COLO829 (cell line): ENCODE results near the gene FGF2.
"Not testable (repeated sequence)": the region's sequence is repeated elsewhere in the genome, so short reads cannot be mapped to it uniquely, and the experiment has no call there.

Experiments used
- DNase-seq: peaks from one replicate; pipeline ENCODE4 v3.0.0; 2012; ENCODE audit warnings: low spot score

Gene FGF2

DNA sequence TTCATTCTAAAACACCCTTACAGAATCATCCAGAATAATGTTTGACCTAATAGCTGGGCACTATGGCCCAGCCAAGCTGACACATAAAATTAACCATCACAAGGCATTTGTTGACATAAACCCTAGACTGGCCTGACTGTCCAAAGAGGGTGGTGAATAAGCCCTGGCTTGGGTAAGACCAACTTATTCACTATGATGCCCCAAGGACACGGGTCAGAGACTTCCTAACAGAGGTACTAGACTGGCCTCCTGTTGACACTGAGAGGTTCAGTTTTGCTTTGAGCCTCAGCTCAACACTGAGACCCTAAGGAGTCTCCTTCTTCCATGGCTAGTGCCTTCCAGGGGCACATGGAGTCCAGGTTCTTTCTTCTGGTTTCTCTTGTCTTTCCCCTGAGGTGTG, 21.3 kb downstream of the FGF2 start:
- DNase-seq: no peak

DNA sequence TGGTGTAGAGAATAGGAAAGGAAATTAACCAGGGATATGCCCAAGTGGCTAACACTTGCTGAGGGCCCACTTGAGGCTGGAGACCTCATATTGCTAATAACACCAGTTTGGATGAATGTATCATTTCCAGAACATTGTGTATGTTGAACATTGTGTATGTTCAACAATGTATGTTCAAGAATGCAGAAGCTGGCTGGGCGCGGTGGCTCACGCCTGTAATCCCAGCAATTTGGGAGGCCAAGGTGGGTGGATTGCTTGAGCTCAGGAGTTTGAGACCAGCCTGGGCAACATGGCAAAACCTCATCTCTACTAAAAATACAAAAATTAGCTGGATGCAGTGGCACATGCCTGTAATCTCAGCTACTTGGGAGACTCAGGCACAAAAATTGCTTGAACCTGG, 23.2 kb downstream of the FGF2 start:
- DNase-seq: not testable (repeated sequence)

DNA sequence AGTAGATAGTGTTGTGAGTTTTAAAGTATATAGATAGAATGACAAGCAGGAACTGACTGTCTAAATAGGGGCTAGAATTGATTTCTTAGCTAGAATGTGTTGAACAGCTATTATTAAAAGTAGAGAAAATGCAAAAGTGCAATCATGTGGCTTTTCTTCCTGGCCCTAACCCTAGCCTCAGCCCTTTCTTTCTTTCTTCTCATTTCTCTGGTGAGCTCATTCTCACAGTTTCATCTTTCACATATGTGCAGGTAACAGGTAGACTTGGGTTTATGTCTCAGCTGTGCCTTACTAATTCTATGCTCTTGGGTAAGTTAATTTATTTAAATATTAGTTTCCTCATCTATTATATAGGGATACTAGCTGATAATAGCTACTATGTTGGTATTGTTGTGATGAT, 24.9 kb downstream of the FGF2 start:
- DNase-seq: no peak

DNA sequence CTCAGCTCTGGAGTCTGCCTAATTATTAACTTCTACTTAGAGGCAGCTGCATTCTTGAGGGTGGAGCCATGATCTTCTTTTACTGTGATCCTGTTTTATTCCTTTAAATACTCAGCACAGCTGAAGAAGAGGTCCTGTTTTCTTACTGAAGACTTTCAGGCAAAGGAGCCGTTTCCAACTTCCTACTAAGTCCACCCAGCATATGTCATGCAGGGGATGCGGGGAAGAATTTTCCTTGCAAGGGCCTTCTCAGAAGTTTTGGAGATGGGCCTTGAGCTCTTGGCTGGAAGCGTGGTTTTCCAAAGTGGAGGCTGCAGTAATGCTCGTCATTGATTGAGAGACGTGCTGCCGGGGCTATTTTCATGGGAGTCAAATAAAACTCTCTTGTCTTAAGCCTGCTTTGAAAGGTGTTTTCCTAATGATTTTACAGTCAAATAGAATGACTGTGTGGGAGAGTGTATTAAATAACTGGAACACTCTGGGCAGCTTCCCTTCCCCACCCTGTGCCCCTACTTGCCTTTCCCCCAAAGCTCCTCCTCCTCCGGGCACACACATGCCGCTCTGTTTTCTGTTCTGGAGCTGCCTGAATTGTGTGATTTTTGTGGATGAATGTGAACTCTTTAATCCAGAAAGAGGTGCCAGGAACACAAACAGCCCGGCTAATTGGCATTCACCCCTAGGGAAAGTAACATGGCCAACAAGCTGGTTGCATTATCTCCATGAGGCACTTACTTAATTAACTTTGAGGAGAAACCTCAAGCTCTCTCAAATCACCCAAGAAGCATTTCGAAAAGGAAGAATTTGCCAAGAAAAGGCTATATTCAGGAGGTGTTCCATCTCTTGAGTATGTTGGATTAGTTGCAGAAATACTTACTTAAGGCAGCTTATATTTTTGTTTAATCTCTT, 28.1 kb downstream of the FGF2 start:
- no peak for DNase-seq

DNA sequence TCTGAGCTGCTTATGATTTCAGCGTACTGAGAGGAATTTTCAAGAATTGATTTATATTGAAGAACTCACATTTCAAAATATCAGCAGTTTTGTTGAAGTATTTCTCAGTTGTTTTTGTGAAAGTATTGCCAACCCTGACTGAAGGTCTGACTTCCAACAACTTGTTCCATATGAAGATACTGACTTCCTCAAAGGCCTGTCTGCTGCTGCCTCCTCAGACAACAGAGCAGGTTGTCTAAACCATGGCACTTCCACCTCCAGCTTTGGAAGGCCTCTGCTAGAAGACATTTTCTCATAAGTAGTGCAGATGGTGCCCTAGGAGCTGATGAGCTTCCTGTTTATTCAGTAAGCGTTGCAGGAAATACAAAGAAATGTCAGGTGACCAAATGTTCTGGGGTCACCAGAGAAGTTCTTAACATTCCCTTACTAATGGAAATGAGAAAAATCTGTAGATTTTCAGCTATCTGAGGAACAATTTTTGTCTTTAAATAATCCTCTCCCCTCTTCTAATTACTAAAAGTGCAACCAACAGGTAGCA, 28.8 kb downstream of the FGF2 start:
- no peak for DNase-seq

DNA sequence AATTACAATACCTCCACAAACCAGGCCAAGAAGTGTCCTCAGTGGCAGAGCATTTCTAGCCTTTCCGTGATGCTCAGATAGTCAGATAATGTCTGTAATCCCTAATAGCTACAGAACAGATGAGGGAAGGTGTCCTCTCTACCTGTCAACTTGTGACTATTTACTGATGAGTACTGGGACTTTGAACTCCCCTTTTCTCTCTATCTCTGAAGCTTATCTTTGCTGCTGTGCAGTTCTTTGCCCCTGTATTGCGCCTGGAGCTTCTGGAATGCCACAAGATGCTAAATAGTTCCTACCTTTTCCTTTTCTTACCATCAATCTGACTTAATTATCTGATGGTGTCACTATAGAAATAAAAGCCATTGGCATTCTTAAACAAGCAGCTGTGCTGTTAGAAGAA, 30.5 kb downstream of the FGF2 start:
- DNase-seq: no peak

DNA sequence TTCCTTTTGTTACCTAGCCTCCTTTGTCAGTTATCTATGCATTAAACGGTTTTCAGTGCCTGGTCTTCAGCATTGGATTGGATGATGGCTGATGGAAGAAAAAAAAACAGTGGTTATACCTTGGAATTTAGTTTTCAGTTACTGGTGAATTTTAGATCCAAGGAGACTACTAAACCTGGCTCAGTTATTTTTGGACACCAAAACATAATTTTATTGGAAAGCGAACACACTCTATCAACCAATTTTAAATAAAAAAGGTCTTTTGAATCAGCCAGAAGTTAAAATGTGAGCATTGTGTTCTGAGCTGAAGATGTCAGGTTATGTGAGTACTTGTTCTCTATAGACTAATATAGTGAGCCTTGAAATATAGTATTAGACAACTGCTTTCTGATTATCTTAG, 32.1 kb downstream of the FGF2 start:
- no peak for DNase-seq

DNA sequence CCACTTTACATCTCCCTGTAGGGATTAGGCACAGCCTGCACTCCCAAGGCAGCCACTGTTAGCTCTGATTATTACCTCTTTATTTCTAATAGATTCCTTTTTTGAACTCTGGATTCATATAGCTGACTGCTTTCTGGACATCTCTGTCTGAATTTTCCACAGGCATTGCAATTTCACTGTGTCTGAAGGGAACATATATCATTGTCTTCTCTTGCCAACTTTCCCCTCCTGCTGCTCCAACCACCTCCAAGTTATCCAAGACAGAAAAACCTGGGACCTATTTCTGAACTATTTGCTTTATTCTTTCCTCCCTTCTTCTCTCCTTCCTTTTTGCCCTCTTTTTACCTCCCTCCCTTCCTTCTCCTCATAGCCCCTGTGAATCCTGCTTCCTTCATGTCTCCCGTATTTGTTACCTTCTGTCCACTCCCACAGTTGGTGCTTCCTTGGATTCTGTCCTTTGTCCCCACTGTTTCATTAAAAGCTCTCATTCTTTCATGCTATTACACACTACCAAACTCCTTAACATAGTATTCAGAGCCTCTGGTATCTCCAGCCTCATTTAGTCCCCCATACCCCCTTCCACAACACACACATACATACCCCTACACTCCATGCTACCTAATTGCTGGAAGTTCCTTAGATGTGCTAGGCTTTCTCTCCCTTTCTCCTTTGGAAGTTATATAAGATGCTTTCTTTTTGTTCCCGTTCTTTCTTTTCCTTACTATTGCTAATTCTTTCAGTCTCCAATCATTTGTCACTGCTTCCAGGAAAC, 34.7 kb downstream of the FGF2 start:
- no peak for DNase-seq

DNA sequence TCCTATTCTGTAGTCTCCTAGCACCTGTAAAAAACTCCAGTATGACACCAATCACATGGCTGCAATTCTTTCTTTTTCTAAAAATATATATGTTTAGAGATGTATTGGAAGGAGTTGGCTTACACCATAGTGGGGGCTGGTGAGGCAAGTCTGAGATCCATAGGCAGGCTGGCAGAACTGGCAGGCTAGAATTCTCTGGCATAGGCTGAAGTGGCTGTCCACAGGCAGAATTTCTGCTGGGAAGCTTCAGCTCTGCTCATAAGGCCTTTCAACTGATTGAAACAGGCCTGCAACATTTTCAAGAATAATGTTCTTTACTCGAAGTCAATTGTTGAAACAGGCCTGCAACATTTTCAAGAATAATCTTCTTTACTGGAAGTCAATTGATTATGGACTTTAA, 37.0 kb downstream of the FGF2 start:
- no peak for DNase-seq

DNA sequence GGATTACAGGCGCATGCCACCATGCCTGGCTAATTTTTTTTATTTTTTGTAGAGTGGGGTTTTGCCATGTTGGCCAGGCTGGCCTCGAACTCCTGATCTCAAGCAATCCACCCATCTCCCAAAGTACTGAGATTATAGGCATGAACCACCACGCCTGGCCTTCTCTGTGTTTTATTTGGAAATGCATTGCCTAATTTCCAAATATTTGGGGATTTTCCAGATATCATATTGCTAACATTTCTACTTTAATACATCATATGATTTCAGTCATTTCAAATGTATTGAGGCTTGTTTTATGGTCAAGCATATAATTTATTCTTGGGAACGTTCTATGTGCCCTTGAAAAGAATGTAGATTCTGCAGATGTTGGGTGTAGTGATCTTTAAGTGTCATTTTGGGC, 38.8 kb downstream of the FGF2 start:
- no peak for DNase-seq

DNA sequence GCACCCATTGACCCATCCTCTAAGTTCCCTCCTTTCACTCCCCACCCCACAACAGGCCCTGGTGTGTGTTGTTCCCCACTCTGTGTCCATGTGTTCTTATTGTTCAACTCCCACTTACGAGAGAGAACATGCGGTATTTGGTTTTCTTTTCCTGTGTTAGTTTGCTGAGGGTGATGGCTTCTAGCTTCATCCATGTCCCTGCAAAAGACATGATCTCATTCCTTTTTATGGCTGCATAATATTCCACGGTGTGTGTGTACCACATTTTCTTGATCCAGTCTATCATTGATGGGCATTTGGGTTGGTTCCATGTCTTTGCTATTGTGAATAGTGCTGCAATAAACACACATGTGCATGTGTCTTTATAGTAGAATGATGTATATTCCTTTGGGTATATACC, 41.6 kb downstream of the FGF2 start:
- not testable (repeated sequence) for DNase-seq

DNA sequence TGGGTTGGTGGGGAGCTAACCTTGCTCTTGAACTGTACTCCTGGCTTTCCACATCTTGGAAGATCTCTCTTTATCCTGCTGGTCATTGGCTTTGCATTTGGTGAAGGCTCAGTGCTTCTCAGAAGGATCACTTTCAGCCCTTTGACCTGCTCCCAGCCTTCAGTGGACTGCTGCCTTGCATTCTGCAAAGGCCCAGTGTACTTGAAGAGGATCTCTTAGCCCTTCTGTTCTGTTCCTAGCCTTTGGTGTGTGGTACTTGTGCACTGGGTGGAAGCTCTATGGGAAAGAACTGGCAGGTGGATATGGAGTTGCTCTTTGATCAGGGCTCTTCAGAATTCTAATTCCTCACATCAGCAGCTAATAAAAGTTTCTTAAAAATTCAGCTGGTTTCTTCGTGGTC, 46.5 kb downstream of the FGF2 start:
- no peak for DNase-seq

DNA sequence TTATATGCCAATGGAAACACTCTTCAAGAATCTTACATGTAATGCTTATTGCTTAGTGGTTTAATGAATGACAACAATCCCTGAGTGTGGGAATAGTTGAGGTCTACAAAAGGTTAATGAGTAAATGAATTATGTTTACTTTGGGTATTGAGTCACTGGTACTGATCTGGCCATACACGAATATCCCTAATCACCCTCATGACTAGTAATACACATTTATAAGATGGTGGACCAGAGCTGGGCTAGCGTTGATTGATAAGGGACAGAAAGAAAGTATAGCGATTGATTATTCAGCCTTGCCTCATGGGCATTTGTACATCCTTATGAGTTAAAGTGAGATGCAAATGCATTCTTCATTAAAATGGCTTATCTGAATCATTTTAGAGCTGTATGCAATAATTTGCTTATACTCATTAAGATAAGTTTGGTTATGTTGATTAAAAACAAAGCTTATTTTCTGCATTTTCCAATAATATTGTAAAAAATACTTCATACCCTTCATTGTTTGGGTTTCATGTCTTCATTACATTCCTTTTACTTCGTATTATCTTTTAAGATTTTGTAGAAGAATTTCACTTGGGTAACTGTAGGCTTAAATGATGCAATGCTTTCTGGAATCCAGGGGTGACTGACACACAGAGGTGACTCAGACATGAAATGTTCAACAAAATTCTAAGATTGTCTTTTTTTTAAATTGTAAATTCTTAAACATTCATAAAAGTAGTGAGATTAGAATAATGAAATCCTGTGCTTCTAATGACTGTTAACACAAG, 47.4 kb downstream of the FGF2 start:
- DNase-seq: no peak

DNA sequence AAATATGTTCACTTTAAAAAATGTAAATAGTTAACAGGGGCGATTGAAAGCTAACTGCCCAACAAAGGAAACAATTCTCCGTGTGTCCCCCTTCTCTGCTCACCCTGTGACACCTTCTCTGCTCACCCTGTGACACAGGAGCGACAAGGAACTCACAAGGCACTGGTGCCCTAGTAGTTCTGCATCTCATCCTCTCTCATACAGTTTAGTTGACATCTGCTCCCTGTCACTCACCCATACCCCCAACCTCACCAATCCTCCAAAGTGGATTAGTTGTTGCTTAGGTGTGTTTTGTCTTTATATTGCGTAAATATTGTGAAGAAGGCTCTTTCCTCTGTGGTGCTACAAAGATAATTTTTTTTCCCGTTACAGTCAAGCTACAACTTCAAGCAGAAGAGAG, 49.3 kb downstream of the FGF2 start:
- DNase-seq: no peak

DNA sequence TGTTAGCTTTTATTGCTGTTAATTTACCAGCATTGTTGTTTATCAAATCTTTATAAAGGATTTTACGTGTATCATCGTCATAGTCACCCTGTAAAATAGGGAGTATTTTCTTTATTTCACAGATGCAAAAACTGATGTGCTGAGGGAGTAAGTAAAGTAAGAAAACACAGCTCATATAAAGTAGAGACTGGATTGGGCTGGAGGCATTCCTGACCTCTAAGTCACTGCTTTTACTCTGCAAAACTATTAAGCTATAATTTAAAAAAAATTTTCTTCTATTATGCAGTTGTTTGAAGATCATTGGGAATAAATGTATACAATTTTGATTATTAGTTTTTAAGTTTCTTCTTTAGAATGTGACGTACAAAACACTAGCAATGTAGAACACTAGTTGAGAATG, 49.8 kb downstream of the FGF2 start:
- no peak for DNase-seq

DNA sequence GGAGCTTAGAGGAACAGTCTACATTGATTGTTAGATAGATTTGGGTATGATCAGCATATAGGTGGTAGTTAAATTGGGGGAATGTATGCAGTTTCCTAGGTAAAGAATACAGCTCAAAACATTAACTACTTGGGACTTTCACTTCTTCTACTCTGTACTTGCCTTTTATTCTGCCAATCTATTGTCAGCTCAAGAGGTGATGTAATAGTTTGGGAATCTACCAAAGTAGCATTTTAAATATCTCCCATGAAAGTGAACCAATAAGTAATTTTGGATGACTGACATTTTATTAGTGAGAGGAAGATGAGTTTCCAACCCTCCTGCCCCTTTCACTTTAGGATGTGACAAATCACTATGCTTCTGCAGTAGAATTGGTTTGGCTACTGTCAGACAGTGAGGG, 52.4 kb downstream of the FGF2 start:
- no peak for DNase-seq

DNA sequence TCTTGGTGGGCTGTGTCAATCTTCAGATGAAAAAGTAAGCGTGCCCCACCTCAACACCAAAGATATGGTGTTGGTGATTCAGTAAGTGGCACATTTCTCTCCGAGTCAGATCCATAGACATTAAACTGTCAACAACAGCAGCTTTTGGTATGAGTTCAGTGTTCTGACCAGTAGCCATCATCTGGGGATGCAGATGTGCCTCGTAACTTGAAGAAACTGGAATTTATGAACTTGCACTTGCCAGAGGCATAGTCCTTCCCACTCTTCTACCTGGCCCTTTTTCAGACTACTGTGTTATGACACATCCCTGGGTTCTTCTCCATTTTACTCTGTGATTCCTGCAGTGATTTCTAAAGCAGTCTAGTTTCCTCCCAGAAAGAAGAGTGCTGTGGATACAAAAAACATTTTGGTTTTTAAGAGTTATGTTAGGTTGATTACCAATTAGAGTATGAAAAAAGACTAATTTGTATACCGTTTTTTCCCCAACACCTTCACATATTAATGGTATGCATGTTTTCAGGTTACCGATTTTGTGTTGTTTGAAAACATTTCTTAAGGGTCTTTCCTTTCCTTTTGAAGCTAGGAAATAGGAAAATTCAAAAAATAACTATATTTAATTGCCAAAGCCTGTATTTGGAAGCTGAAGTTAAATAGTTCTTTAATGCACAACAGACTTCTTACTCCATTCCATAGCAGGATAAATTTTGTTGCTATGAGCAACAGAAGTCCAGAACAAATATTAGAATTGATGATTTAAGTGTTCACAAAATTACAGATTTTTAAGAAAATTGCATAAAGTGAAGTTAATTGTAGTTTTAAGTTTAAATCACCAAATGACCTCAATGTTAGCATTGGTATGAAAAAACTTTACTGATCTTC, 56.5 kb downstream of the FGF2 start:
- no peak for DNase-seq

DNA sequence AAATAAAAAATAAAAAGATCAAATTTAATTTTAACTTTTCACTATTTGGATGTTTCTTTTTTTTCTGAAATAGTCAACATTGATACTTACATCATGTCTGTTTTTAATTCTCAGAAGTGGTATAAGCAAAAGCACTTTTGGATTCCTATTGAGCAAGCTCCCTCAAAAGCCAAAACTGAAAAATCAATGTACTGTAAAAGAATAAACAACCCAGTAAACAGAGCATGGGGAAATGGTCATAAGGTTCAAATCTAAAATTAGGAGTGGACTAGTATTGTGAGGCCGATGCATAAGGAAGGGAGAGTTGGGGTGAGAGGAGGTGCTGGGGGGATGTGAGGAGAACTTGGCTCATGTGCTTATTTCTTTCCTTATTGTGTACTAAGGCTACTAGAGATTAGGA, 57.9 kb downstream of the FGF2 start:
- DNase-seq: no peak

DNA sequence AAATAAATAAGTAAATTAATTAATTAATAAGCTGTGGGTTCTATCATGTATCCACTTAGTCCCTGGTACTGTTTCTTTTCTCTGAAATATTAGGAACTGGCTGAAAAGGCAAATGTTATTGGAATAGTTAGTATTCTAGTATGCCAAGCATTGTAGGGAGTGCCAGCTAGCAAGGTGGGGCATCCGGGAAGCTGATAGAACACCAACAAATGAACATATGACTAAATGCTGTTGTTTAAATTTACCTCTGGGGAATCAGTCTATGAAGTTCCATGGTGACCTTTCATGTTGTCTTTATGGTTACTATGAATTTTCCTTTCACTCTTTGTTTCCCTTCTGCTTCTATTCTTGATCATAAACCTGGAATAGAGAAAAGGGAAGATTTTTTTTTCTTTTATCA, 63.1 kb downstream of the FGF2 start:
- DNase-seq: no peak

DNA sequence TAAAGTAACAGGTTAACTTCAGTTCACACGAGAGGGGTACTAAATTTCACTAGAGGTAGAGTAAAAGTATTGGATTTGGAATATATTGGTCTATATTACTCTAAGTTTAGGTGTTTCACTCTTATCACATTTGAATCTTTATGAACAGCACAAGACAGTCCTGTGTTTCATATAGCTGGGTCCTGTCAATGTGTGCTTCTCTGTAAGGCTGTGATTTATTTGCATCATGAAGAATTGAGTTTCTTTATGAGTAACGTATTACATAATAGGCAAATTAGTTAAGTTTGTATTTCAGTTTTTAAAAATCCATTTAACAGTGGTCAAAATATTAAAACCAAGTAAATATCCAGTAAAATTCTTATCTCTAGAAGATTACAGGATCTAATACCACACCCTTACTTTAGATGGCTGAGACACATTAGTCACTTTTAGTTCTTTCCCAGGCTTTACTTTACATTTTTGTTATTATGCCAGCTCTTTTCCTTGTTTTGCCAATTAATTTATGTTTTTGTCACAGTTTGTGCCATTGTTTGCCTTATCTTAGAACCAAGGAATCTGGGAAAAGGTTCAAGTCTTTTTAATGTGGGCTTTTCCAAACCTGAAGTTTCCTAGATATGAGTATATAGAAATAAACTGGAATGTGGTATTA, 63.6 kb downstream of the FGF2 start:
- no peak for DNase-seq

DNA sequence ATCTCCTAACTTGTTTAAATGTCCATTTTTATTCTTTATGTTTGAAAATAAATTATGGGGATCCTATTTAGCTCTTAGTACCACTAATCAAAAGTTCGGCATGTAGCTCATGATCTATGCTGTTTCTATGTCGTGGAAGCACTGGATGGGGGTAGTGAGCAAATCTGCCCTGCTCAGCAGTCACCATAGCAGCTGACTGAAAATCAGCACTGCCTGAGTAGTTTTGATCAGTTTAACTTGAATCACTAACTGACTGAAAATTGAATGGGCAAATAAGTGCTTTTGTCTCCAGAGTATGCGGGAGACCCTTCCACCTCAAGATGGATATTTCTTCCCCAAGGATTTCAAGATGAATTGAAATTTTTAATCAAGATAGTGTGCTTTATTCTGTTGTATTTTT, 68.2 kb downstream of the FGF2 start:
- no peak for DNase-seq
